HK-2 (cell line): ENCODE data around the gene TMED5.

ENCODE experiments used
- DNase-seq: peaks from one replicate; pipeline ENCODE4 v3.0.0-alpha.2; 2018; ENCODE audit not compliant: unreplicated experiment

Gene TMED5

GRCh38 chr1:93123201-93123783, 56.9 kb downstream of the TMED5 start:
- DNase-seq = no peak

GRCh38 chr1:93120614-93121013, 59.6 kb downstream of the TMED5 start:
- DNase-seq = no peak

GRCh38 chr1:93114391-93114790, 65.8 kb downstream of the TMED5 start:
- no peak for DNase-seq

- DNase-seq = no peak
Observed at GRCh38 chr1:93113127-93113526, 67.1 kb downstream of the TMED5 start.

GRCh38 chr1:93111561-93111960, 68.7 kb downstream of the TMED5 start:
- no peak for DNase-seq

GRCh38 chr1:93111065-93111464, 69.1 kb downstream of the TMED5 start:
- DNase-seq = no peak

- no peak for DNase-seq
Observed at GRCh38 chr1:93109578-93109977, 70.6 kb downstream of the TMED5 start.

GRCh38 chr1:93108335-93108734, 71.9 kb downstream of the TMED5 start:
- no peak for DNase-seq

- DNase-seq = no peak
Observed at GRCh38 chr1:93107395-93107794, 72.8 kb downstream of the TMED5 start.

- no peak for DNase-seq
Observed at GRCh38 chr1:93106226-93106625, 74.0 kb downstream of the TMED5 start.

- no peak for DNase-seq
Observed at GRCh38 chr1:93102142-93102541, 78.1 kb downstream of the TMED5 start.
